Activated effector memory CD4-positive, alpha-beta T cell treated with anti-CD3 and anti-CD28 coated beads, Interleukin-2, amount 50 U/mL, for 16 hours (primary cell): ENCODE results near the gene XKR3.
"Not testable (repeated sequence)": the region's sequence is repeated elsewhere in the genome, so short reads cannot be mapped to it uniquely, and the experiment has no call there.

ENCODE experiments used
- DNase-seq: peaks from one replicate; pipeline ENCODE4 v3.0.0-alpha.2; 2020

XKR3 gene

DNA sequence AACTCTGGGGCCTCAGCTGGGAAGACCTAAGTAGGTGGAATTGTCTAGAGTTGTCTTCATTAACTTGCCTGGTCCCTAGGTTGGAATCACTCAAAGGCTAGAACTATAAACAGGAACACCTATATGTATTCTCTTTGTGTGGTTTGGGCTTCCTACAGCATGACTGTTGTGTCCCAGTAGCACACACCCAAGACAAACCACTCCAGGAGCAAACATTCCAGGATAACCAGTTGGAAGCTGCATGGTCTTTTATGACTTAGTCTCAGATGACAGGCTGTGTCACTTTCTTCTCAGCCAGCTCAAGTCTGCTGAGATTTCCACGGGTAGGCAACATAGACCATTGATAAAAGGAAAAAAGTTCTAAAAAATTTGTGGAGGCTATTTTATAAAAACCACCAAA is 90.9 kb downstream of the XKR3 start:
- not testable (repeated sequence) for DNase-seq
